Measurements from ENCODE around the gene BFSP2.
A peak's percentile ranks its signal among the peaks of the same experiment; 100 is the strongest.

Gene BFSP2

GRCh38 chr3:133460809-133461208 is 61.0 kb downstream of the BFSP2 start:
- DNase-seq (ENCODE audit: insufficient read length, low spot score) = no peak
- FAIRE-seq = no peak

DNA sequence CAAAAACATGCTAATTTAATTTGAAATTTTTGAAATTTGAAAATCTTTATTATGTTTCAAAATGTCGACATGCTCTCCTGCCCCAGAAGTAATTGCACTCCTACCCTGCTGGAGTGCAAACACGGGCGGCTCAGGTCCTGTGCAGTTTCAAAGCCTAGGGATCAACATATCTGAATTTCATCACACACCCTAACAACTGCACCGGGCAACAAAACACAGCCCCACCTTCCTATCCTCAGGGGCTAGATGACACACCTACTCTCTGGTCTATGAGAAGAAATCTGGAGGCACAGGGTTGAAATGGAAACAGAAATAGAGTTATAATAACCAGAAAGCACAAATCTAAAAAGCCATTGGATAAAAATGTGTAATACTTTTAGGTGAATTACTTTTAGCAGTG is 61.4 kb downstream of the BFSP2 start:
- TF ChIP-seq, protein P1, sequence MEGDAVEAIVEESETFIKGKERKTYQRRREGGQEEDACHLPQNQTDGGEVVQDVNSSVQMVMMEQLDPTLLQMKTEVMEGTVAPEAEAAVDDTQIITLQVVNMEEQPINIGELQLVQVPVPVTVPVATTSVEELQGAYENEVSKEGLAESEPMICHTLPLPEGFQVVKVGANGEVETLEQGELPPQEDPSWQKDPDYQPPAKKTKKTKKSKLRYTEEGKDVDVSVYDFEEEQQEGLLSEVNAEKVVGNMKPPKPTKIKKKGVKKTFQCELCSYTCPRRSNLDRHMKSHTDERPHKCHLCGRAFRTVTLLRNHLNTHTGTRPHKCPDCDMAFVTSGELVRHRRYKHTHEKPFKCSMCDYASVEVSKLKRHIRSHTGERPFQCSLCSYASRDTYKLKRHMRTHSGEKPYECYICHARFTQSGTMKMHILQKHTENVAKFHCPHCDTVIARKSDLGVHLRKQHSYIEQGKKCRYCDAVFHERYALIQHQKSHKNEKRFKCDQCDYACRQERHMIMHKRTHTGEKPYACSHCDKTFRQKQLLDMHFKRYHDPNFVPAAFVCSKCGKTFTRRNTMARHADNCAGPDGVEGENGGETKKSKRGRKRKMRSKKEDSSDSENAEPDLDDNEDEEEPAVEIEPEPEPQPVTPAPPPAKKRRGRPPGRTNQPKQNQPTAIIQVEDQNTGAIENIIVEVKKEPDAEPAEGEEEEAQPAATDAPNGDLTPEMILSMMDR (IDR thresholded peaks at IDR 0.05; ENCODE audit: insufficient read depth, missing control alignments) = no peak
- DNase-seq (ENCODE audit: insufficient read length, low spot score) (no peak), FAIRE-seq (no peak)

More at GRCh38 chr3:133460809-133461208, 61.0 kb downstream of the BFSP2 start:
- TF ChIP-seq, protein P1 (IDR thresholded peaks at IDR 0.05; ENCODE audit: insufficient read depth, missing control alignments) = no peak

DNA sequence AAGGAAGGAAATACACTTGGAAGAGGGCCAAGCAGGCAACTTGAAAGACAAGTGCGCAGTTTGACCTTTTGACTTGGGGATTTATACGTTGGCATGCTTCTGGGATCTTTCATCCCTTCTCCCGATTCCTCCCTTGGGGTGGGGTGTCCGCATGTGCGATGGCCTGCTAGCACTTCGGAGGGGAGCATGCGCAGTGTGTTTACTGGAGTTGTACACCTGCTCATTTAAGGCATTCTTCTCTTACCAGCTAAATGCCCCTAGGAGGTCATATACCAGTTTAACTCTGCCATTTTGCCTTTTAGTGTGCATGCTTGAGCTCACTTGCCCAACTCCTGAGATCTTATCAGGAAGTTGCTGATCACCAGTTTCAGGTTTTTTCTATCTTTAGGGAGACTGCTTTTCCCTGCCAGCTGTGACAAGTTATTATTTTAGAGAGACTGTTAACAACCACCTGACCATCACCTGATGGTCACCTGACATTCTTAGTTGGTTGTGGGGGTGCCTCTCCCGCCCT is 63.5 kb downstream of the BFSP2 start:
- no peak for DNase-seq (ENCODE audit: insufficient read length, low spot score)

DNA sequence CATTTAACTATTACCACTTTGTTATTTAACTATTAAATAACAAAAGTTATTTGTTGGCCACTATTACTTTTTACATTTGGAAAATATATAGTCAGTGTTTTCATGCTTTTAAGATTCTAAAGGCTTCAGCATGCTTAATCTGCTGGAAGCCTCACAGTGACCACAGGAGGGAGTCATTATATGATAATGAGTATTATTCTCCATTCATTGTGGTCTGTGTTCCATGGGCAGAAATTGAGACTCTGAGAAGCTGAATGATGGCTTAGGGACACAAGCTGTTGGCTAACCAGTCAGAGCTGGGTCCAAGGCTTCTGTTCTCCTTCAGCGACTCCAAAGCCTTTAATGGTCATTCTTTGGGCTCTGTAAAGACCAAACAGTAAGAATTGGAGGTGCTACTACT is 64.7 kb downstream of the BFSP2 start:
- TF ChIP-seq, protein P1 (IDR thresholded peaks at IDR 0.05; ENCODE audit: insufficient read depth, missing control alignments) = peak; percentile 41
- DNase-seq (ENCODE audit: insufficient read length, low spot score) = no peak

More for the DNA sequence above, 63.5 kb downstream of the BFSP2 start:
- no peak for FAIRE-seq
- TF ChIP-seq, protein P1 (IDR thresholded peaks at IDR 0.05; ENCODE audit: insufficient read depth, missing control alignments) = no peak

GRCh38 chr3:133466531-133467386 is 66.9 kb downstream of the BFSP2 start:
- DNase-seq (ENCODE audit: insufficient read length, low spot score) (no peak), FAIRE-seq (no peak)
- TF ChIP-seq, protein P1 (IDR thresholded peaks at IDR 0.05; ENCODE audit: insufficient read depth, missing control alignments) = no peak

More for the DNA sequence above, 64.7 kb downstream of the BFSP2 start:
- no peak for FAIRE-seq

DNA sequence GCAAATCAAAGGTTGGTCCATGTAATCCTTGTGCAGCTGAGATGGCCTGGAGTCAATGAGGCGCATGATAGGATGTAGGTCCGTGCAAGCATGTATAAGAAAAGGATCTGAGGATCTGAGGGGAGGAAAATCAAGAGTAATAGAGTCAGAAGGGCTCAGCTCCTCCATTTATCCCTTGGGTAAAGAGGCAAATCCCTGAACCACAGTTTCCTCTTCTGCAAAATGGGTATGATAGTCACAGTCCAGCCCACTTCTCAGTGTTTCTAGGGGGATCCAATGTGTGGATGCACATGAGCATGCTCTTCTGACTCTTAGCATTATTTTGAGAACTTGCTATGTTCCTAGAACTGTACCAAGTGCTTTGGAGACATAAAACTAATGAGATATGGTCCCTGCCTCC is 67.9 kb downstream of the BFSP2 start:
- FAIRE-seq (no peak), DNase-seq (ENCODE audit: insufficient read length, low spot score) (no peak)
- TF ChIP-seq, protein P1 (IDR thresholded peaks at IDR 0.05; ENCODE audit: insufficient read depth, missing control alignments) = no peak

DNA sequence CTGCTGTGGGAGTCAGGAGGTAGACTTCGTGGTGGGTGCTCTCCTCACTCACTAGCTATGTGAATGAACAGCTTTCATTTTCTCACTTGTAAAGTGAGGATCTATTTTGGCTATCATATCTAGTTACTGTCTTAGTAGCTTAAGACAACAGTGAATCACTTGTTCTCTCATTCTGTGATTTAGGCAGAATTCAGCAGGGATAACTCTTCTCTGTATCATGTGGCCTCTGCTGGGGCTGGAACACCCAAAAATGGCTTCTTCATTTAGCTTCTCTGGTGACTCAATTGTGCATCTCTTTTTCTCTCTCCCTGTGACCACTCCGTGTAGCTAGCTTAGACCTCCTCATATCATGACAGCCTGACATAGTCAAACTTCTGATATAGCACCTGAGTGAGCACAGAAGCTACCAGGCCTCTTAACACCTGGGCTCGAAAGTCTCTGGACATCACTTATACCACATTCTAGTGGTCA is 68.4 kb downstream of the BFSP2 start:
- DNase-seq (ENCODE audit: insufficient read length, low spot score) = no peak
- TF ChIP-seq, protein P1 (IDR thresholded peaks at IDR 0.05; ENCODE audit: insufficient read depth, missing control alignments) = no peak
- FAIRE-seq = no peak
